BLaER1 treated with 17β-estradiol and CSF1 and Interleukin-3, amounts not matched to agents 10 nM and 100 nM (cell line): ENCODE data around the gene PER3.
A peak's percentile ranks its signal among the peaks of the same experiment; 100 is the strongest.

ENCODE experiments used
- H3K27ac ChIP-seq, 11 experiments: shearing (Covaris generic); formaldehyde crosslinking; 2 replicates each; pipeline ENCODE4 v1.8.1; 2022
- H3K27me3 ChIP-seq, 11 experiments: shearing (Covaris generic); formaldehyde crosslinking; 2 replicates each; pipeline ENCODE4 v1.8.1; 2022
- H3K36me3 ChIP-seq, 11 experiments: shearing (Covaris generic); formaldehyde crosslinking; 2 replicates each; pipeline ENCODE4 v1.8.1; 2022
- H3K4me1 ChIP-seq, 10 experiments: shearing (Covaris generic); formaldehyde crosslinking; 2 replicates each; pipeline ENCODE4 v1.8.1; 2022
- H3K4me2 ChIP-seq, 11 experiments: shearing (Covaris generic); formaldehyde crosslinking; 2 replicates each; pipeline ENCODE4 v1.8.1; 2022
- H3K4me3 ChIP-seq, 10 experiments: shearing (Covaris generic); formaldehyde crosslinking; 2 replicates each; pipeline ENCODE4 v1.8.1; 2022
- H3K9ac ChIP-seq, 11 experiments: shearing (Covaris generic); formaldehyde crosslinking; 2 replicates each; pipeline ENCODE4 v1.8.1; 2022
- H3K9me3 ChIP-seq, 11 experiments: shearing (Covaris generic); formaldehyde crosslinking; replicated peaks in 1 of 11; 2 replicates each; pipeline ENCODE4 v1.8.1; 2022
- H4K20me1 ChIP-seq, 11 experiments: shearing (Covaris generic); formaldehyde crosslinking; 2 replicates each; pipeline ENCODE4 v1.8.1; 2022
- Cebpa-rat ChIP-seq, 11 experiments: shearing (Covaris generic); IDR thresholded peaks; 2 replicates each; pipeline ENCODE4 v1.8.1; 2022

The PER3 gene

DNA sequence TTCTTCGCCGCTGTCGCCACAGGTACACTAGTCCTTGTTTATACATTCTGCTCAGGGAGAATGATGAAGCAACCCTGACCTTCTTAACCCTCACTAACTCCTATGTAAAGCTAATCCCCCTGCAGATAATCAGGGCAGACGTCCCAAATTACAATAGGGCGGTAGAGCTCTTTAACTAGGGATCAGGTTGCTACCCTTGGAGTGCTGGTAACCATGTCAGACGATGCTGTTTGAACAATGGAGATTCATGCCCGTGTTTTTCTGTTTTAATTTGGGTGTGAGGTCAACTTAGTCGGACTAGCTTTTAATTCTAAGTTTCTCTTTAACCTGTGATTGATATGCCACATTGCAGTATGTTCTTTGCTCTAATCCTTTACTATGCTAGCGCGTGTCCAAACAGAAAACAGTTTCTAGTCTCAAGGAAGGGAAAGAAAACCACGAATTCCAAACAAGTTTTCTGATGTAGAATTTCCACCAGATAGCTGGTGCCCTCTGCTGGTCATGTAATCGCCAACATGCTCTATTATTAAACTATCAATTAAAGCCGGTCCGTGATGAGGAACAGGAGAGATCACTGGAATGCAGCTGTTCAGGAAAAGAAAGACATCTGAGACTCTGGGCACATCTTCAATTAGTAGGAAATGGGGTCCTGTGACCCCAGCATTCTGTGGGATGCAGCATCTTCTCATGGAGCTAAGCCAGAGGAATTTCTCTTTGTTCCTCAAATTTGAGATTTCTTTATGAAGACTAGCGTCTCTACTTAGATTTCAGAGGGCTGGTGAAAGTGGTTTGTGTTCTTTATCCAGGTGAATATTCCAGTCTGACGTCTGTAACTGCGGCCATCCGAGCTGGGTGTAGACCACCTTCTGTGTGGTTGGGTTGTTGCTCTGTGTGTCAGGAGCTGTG lies 31.3 kb upstream of the PER3 start:
- Histone ChIP-seq H3K4me3 (peak overlapping the region in 2 of 10 experiments; percentile 10 to 14; a peak in 2 of 20 replicates), H3K9ac (peak overlapping the region in 7 of 11 experiments; percentile 4 to 39 (median 17); a peak in 7 of 22 replicates), H3K27ac (peak overlapping the region in 2 of 11 experiments; percentile 27 to 38; a peak in 3 of 22 replicates)

GRCh38 chr1:7753641-7754040 lies 30.4 kb upstream of the PER3 start:
- no peak overlapping the region for H3K4me3 ChIP-seq
- no peaks in the 10 kb centered on the region for H3K27me3 ChIP-seq
- H3K36me3 ChIP-seq = peaks cover 0 to 8% (median 0%) of the 10 kb centered on the region in 11 experiments; a peak in 2 of 22 replicates
- H3K27ac ChIP-seq = peak overlapping the region in 2 of 11 experiments; percentile 27 to 33; a peak in 2 of 22 replicates
- no peaks in the 10 kb centered on the region for H3K9me3 ChIP-seq
- no peak for TF ChIP-seq Cebpa-rat (IDR thresholded peaks at IDR 0.05)
- H3K9ac ChIP-seq = no peak overlapping the region
- H4K20me1 ChIP-seq = no peaks in the 10 kb centered on the region
- H3K4me2 ChIP-seq = peak overlapping the region in 10 of 11 experiments; percentile 0 to 78 (median 52); a peak in 18 of 22 replicates
- H3K4me1 ChIP-seq = peaks cover 11 to 38% (median 24%) of the 10 kb centered on the region in 10 experiments

More for the DNA sequence above, 31.3 kb upstream of the PER3 start:
- H3K4me1 ChIP-seq = peaks cover 11 to 43% (median 27%) of the 10 kb centered on the region in 10 experiments
- no peaks in the 10 kb centered on the region for H3K9me3 ChIP-seq
- H3K36me3 ChIP-seq = peaks cover 0 to 13% (median 0%) of the 10 kb centered on the region in 11 experiments; a peak in 4 of 22 replicates
- no peaks in the 10 kb centered on the region for H4K20me1 ChIP-seq
- H3K27me3 ChIP-seq = no peaks in the 10 kb centered on the region
- no peak for TF ChIP-seq Cebpa-rat (IDR thresholded peaks at IDR 0.05)
- H3K4me2 ChIP-seq = peak overlapping the region; percentile 17 to 78 (median 45)

DNA sequence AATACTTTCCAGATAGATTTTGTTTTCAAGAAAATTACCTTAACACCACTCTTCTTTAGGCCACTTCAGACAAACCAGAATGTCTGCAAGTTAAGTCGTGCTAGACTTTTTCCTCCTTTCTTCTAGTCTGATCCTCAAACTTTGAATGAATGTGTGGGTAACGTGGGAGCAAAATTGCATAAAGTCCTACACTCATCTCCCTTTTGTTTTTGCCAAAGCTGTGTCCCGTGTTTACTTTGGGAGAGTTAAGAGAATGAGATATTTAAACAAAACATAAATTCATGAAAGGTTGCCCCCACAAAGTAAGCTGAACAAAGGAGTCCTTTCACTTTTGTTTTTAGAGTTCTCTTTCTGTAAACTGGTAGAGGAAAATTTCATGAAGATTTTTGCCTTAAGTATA lies 29.9 kb upstream of the PER3 start:
- peaks cover 11 to 32% (median 21%) of the 10 kb centered on the region in 10 experiments for H3K4me1 ChIP-seq
- H3K4me2 ChIP-seq = peak overlapping the region in 8 of 11 experiments; percentile 43 to 78 (median 58); a peak in 13 of 22 replicates
- no peak overlapping the region for H3K9ac ChIP-seq
- no peaks in the 10 kb centered on the region for H3K27me3 ChIP-seq
- TF ChIP-seq Cebpa-rat (IDR thresholded peaks at IDR 0.05) = no peak
- H4K20me1 ChIP-seq = no peaks in the 10 kb centered on the region
- no peaks in the 10 kb centered on the region for H3K9me3 ChIP-seq
- no peak overlapping the region for H3K4me3 ChIP-seq
- peak overlapping the region in 2 of 11 experiments; percentile 27 to 33; a peak in 3 of 22 replicates for H3K27ac ChIP-seq
- peaks cover 0 to 8% (median 0%) of the 10 kb centered on the region in 11 experiments; a peak in 2 of 22 replicates for H3K36me3 ChIP-seq

GRCh38 chr1:7755448-7755847 lies 28.6 kb upstream of the PER3 start:
- no peaks in the 10 kb centered on the region for H4K20me1 ChIP-seq
- H3K4me2 ChIP-seq = 0 out of 22 replicates have a peak overlapping the region, but pooled peaks of 1 of the 11 experiments have one; percentile 10
- no peaks in the 10 kb centered on the region for H3K9me3 ChIP-seq
- H3K27ac ChIP-seq = no peak overlapping the region
- H3K9ac ChIP-seq = no peak overlapping the region; a peak in 1 of 22 replicates
- H3K27me3 ChIP-seq = no peaks in the 10 kb centered on the region
- no peak overlapping the region for H3K4me3 ChIP-seq
- no peak for TF ChIP-seq Cebpa-rat (IDR thresholded peaks at IDR 0.05)
- no peaks in the 10 kb centered on the region; a peak in 1 of 22 replicates for H3K36me3 ChIP-seq
- peaks cover 11 to 32% (median 19%) of the 10 kb centered on the region in 10 experiments for H3K4me1 ChIP-seq

GRCh38 chr1:7760245-7760644 lies 23.8 kb upstream of the PER3 start:
- Histone ChIP-seq H3K36me3 (no peaks in the 10 kb centered on the region), H4K20me1 (no peaks in the 10 kb centered on the region), H3K9ac (no peak overlapping the region), H3K4me1 (peaks cover 0 to 11% (median 1%) of the 10 kb centered on the region in 10 experiments; a peak in 7 of 20 replicates), H3K27me3 (no peaks in the 10 kb centered on the region), H3K27ac (no peak overlapping the region), H3K4me2 (no peak overlapping the region), H3K4me3 (no peak overlapping the region), H3K9me3 (no peaks in the 10 kb centered on the region)
- no peak for TF ChIP-seq Cebpa-rat (IDR thresholded peaks at IDR 0.05)

- no peak for TF ChIP-seq Cebpa-rat (IDR thresholded peaks at IDR 0.05)
- H3K9me3 ChIP-seq = no peaks in the 10 kb centered on the region
- no peak overlapping the region for H3K9ac ChIP-seq
- H3K27me3 ChIP-seq = no peaks in the 10 kb centered on the region
- no peak overlapping the region for H3K4me2 ChIP-seq
- peaks cover 0 to 9% (median 0%) of the 10 kb centered on the region in 10 experiments; a peak in 4 of 20 replicates for H3K4me1 ChIP-seq
- H3K27ac ChIP-seq = no peak overlapping the region
- H3K4me3 ChIP-seq = no peak overlapping the region
- H3K36me3 ChIP-seq = no peaks in the 10 kb centered on the region
- no peaks in the 10 kb centered on the region for H4K20me1 ChIP-seq
Measured at GRCh38 chr1:7761103-7761502, 23.0 kb upstream of the PER3 start.

GRCh38 chr1:7767176-7767575 lies 16.9 kb upstream of the PER3 start:
- Histone ChIP-seq H4K20me1 (peaks cover 0 to 10% (median 7%) of the 10 kb centered on the region in 11 experiments; a peak in 13 of 22 replicates), H3K4me3 (no peak overlapping the region), H3K9ac (no peak overlapping the region), H3K36me3 (no peaks in the 10 kb centered on the region), H3K4me2 (peak overlapping the region in 2 of 11 experiments; percentile 16 to 44; a peak in 2 of 22 replicates), H3K27me3 (no peaks in the 10 kb centered on the region), H3K4me1 (peaks cover 8 to 20% (median 14%) of the 10 kb centered on the region in 10 experiments), H3K27ac (no peak overlapping the region), H3K9me3 (no peaks in the 10 kb centered on the region)
- TF ChIP-seq Cebpa-rat (IDR thresholded peaks at IDR 0.05) = no peak

- Histone ChIP-seq H3K4me3 (no peak overlapping the region), H3K27ac (no peak overlapping the region), H3K4me2 (no peak overlapping the region), H3K9ac (no peak overlapping the region), H4K20me1 (peaks cover 0 to 24% (median 21%) of the 10 kb centered on the region in 11 experiments; a peak in 16 of 22 replicates), H3K4me1 (peaks cover 16 to 34% (median 25%) of the 10 kb centered on the region in 10 experiments), H3K36me3 (peaks cover 9 to 13% (median 11%) of the 10 kb centered on the region in 11 experiments; a peak in 20 of 22 replicates), H3K9me3 (no peaks in the 10 kb centered on the region), H3K27me3 (no peaks in the 10 kb centered on the region)
- TF ChIP-seq Cebpa-rat (IDR thresholded peaks at IDR 0.05) = no peak
Measured at GRCh38 chr1:7768583-7768982, 15.5 kb upstream of the PER3 start.
